Measurements from ENCODE around the gene QSOX1. TPM values are rescaled to one million over a fixed set of nuclear protein-coding genes. Genes with fewer than 3 reads are reported as not detected.

The QSOX1 gene
- total and polyA plus RNA-seq, 2 donors (not counting 3 experiments of a cell fraction or from before 2014, with no cell fraction given): 256 to 415 TPM

DNA sequence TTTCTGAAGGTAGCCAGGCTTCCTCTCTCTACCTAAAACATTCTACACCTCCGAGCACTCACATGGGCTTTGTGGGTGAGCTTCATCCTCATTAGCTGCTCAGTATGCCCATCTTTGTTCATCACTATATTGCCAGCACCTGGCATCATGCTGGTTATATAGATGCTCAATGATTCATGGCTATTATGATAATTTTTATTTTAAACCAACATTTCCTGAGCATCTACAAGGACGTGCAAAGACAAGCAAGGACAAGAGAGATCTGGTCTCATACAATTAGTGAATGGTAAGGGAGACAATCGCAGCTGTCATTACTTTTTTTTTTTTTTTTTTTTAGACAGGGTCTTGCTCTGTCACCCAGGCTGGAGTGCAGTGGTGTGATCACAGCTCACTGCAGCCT, 11.3 kb upstream of the QSOX1 start:
- TF ChIP-seq JUN (IDR thresholded peaks at IDR 0.05; ENCODE audit: borderline replicate concordance, insufficient read depth, insufficient read length, low read depth) (no peak), FOS (IDR thresholded peaks at IDR 0.05; ENCODE audit: borderline replicate concordance, insufficient read depth, low read length) (no peak), GATA2 (IDR thresholded peaks at IDR 0.05; ENCODE audit: insufficient read depth, insufficient read length, low read depth, low read length) (no peak), POLR2A (IDR thresholded peaks at IDR 0.05; ENCODE audit: low read depth, low read length) (no peak), POLR2AphosphoS5 (IDR thresholded peaks at IDR 0.05; ENCODE audit: insufficient read depth, low read depth, low read length) (no peak), EZH2 (IDR thresholded peaks at IDR 0.05; ENCODE audit: borderline replicate concordance, low read depth, low read length, severe bottlenecking) (no peak)
- TF ChIP-seq, protein P1, sequence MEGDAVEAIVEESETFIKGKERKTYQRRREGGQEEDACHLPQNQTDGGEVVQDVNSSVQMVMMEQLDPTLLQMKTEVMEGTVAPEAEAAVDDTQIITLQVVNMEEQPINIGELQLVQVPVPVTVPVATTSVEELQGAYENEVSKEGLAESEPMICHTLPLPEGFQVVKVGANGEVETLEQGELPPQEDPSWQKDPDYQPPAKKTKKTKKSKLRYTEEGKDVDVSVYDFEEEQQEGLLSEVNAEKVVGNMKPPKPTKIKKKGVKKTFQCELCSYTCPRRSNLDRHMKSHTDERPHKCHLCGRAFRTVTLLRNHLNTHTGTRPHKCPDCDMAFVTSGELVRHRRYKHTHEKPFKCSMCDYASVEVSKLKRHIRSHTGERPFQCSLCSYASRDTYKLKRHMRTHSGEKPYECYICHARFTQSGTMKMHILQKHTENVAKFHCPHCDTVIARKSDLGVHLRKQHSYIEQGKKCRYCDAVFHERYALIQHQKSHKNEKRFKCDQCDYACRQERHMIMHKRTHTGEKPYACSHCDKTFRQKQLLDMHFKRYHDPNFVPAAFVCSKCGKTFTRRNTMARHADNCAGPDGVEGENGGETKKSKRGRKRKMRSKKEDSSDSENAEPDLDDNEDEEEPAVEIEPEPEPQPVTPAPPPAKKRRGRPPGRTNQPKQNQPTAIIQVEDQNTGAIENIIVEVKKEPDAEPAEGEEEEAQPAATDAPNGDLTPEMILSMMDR (IDR thresholded peaks at IDR 0.05; ENCODE audit: extremely low read depth in 1 of 2, insufficient read depth in 1 of 2, low read depth in 1 of 2, low read length in 2 of 2): no peak
- TF ChIP-seq, protein P2, sequence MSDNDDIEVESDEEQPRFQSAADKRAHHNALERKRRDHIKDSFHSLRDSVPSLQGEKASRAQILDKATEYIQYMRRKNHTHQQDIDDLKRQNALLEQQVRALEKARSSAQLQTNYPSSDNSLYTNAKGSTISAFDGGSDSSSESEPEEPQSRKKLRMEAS (IDR thresholded peaks at IDR 0.05; ENCODE audit: insufficient read depth, insufficient read length): no peak
- intact Hi-C loops (cut with micrococcal nuclease): no loop called here
- H3K4me2 ChIP-seq (ENCODE audit: insufficient read depth, low read length): no peak overlapping the region
- no peak overlapping the region for H3K27ac ChIP-seq (ENCODE audit: insufficient read depth, low read depth, low read length)
- DNase-seq (ENCODE audit: low read depth, low spot score) (no peak), FAIRE-seq (no peak)
- no peak overlapping the region for H3K4me3 ChIP-seq (replicated peaks in 1 of 3; ENCODE audit: insufficient read depth in 1 of 3, low read depth in 1 of 3, low read length in 3 of 3)
- no peak overlapping the region for H2AFZ ChIP-seq (ENCODE audit: low read depth, low read length)
- ChIA-PET CTCF (interaction anchor here (0.5 kb wide), 1 partner anchor 20 kb away, joined by 5 read pairs; no protein-coding TSS in a partner anchor), POLR2A (no interaction called here)
- no peaks in the 10 kb centered on the region for H3K27me3 ChIP-seq (ENCODE audit: control insufficient read depth in 2 of 2, insufficient read depth in 2 of 2, low read length in 2 of 2)
- no peaks in the 10 kb centered on the region for H3K9me1 ChIP-seq (replicated peaks; ENCODE audit: control insufficient read depth, extremely low read depth, insufficient read depth, low read length)
- no peaks in the 10 kb centered on the region for H3K36me3 ChIP-seq (ENCODE audit: control insufficient read depth in 2 of 2, extremely low read depth in 1 of 2, insufficient read depth in 2 of 2, low read length in 2 of 2)
- BruUV-seq (replicated peaks): no TSS peak
- H4K20me1 ChIP-seq (replicated peaks; ENCODE audit: control insufficient read depth, extremely low read depth, insufficient read depth, low read length): no peaks in the 10 kb centered on the region
- H3K4me1 ChIP-seq (ENCODE audit: control insufficient read depth, extremely low read depth, insufficient read depth, low read length): no peaks in the 10 kb centered on the region
- dilution Hi-C loops (cut with MboI; ENCODE audit: extremely low pct_ligation_motif_present, low sequenced_read_pairs): no loop called here
- H3K79me2 ChIP-seq (ENCODE audit: control insufficient read depth, insufficient read depth, low read length): no peaks in the 10 kb centered on the region
- no peaks in the 10 kb centered on the region for H3K9me3 ChIP-seq (replicated peaks; ENCODE audit: control insufficient read depth, insufficient read depth, low read length)
- no peak overlapping the region for H3K9ac ChIP-seq (replicated peaks; ENCODE audit: extremely low read depth, insufficient read depth, low read length)

Measured in endothelial cell of umbilical vein (primary cell).